Breast epithelium (tissue), 3 donors: Measurements from ENCODE around the gene MYO1H.

ENCODE experiments used
- POLR2A ChIP-seq: fragments of 450-650 bp; IDR thresholded peaks from one replicate; pipeline ENCODE4 v1.6.1; 2016; ENCODE audit warnings: antibody characterized with exemption, mild to moderate bottlenecking, moderate library complexity
- TF ChIP-seq, protein P1 (sequence below), 3 donors: fragments of 450-650 bp; IDR thresholded peaks; one replicate each; pipeline ENCODE4 v1.5.1; 2016 to 2017; ENCODE audit warnings: antibody characterized with exemption in 3 of 3, mild to moderate bottlenecking in 3 of 3, moderate library complexity in 3 of 3

DNA sequence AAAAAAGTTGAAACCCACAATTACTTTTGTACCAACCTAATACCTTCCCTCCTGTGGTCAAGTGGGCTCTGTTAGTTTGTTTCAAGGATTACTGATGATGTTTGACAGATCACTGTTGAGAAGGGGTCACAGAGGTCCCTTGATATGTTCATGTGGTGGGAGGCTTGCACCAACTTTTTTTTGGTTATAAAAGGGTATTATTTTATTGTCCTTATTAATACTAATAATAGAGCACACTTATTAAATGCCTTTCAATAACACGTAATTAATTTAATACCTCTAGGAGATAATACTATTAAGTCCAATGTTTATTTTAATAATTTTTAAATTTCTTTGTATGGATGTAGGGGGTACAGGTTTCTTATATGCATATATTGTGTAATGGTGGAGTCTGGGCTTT is 134.2 kb downstream of the MYO1H start:
- TF ChIP-seq, protein P1, sequence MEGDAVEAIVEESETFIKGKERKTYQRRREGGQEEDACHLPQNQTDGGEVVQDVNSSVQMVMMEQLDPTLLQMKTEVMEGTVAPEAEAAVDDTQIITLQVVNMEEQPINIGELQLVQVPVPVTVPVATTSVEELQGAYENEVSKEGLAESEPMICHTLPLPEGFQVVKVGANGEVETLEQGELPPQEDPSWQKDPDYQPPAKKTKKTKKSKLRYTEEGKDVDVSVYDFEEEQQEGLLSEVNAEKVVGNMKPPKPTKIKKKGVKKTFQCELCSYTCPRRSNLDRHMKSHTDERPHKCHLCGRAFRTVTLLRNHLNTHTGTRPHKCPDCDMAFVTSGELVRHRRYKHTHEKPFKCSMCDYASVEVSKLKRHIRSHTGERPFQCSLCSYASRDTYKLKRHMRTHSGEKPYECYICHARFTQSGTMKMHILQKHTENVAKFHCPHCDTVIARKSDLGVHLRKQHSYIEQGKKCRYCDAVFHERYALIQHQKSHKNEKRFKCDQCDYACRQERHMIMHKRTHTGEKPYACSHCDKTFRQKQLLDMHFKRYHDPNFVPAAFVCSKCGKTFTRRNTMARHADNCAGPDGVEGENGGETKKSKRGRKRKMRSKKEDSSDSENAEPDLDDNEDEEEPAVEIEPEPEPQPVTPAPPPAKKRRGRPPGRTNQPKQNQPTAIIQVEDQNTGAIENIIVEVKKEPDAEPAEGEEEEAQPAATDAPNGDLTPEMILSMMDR (IDR thresholded peaks at IDR 0.05) = no peak
- no peak for TF ChIP-seq POLR2A
